HL-60/S4 treated with retinoic acid at 250 ng/mL for 4 days and 3 days (cell line): ENCODE results near the gene PLIN3.
"Not testable (repeated sequence)": the region's sequence is repeated elsewhere in the genome, so short reads cannot be mapped to it uniquely, and the experiment has no call there.

ENCODE experiments used
- in situ Hi-C: fragments of 300-500 bp; cut with MboI; formaldehyde crosslinking; loops from 2 replicates; pipeline ENCODE4 v1.7.0; 2022; ENCODE audit warnings: low sequenced_read_pairs

The PLIN3 gene

GRCh38 chr19:4892962-4893361, 25.5 kb upstream of the PLIN3 start:
- in situ Hi-C loops = not testable (repeated sequence)

- in situ Hi-C loops = no loop called here
Measured at GRCh38 chr19:4891066-4891465, 23.6 kb upstream of the PLIN3 start.

GRCh38 chr19:4889034-4889815, 21.8 kb upstream of the PLIN3 start:
- in situ Hi-C loops = no loop called here

- in situ Hi-C loops = not testable (repeated sequence)
Measured at GRCh38 chr19:4887803-4888202, 20.3 kb upstream of the PLIN3 start.

GRCh38 chr19:4884993-4885392, 17.5 kb upstream of the PLIN3 start:
- in situ Hi-C loops = not testable (repeated sequence)

- in situ Hi-C loops = not testable (repeated sequence)
Measured at GRCh38 chr19:4882874-4883273, 15.4 kb upstream of the PLIN3 start.

- in situ Hi-C loops = no loop called here
Measured at GRCh38 chr19:4879041-4879440, 11.6 kb upstream of the PLIN3 start.

- in situ Hi-C loops = no loop called here
Measured at GRCh38 chr19:4878491-4878968, 11.1 kb upstream of the PLIN3 start.

GRCh38 chr19:4877753-4878490, 10.5 kb upstream of the PLIN3 start:
- in situ Hi-C loops = no loop called here

GRCh38 chr19:4873930-4874329, 6.5 kb upstream of the PLIN3 start:
- in situ Hi-C loops = no loop called here

- in situ Hi-C loops = no loop called here
Measured at GRCh38 chr19:4871711-4872110, 4.2 kb upstream of the PLIN3 start.

GRCh38 chr19:4870025-4870700, 2.7 kb upstream of the PLIN3 start:
- in situ Hi-C loops = no loop called here

GRCh38 chr19:4868286-4868834, 893 bp upstream of the PLIN3 start:
- in situ Hi-C loops = no loop called here

- in situ Hi-C loops = no loop called here
Measured at GRCh38 chr19:4866595-4867424, 657 bp downstream of the PLIN3 start.

- in situ Hi-C loops = no loop called here
Measured at GRCh38 chr19:4861147-4861546, 6.3 kb downstream of the PLIN3 start.

GRCh38 chr19:4859697-4860096, 7.8 kb downstream of the PLIN3 start:
- in situ Hi-C loops = no loop called here

- in situ Hi-C loops = not testable (repeated sequence)
Measured at GRCh38 chr19:4856468-4856867, 11.0 kb downstream of the PLIN3 start.

- in situ Hi-C loops = not testable (repeated sequence)
Measured at GRCh38 chr19:4853506-4853905, 14.0 kb downstream of the PLIN3 start.

- in situ Hi-C loops = no loop called here
Measured at GRCh38 chr19:4852484-4852883, 15.0 kb downstream of the PLIN3 start.

- in situ Hi-C loops = no loop called here
Measured at GRCh38 chr19:4851551-4852290, 15.7 kb downstream of the PLIN3 start.
